SKM-1 (cell line): ENCODE results near the gene MAD2L1BP.

ENCODE experiments used
- DNase-seq: peaks from one replicate; lab custom pipeline; 2025; ENCODE audit not compliant: unreplicated experiment; lab: John Stamatoyannopoulos, UW

The MAD2L1BP gene

GRCh38 chr6:43680308-43681200 is 44.9 kb downstream of the MAD2L1BP start:
- DNase-seq = no peak

- DNase-seq = no peak
These were observed 45.7 kb downstream of the MAD2L1BP start for GRCh38 chr6:43681303-43681702.

DNA sequence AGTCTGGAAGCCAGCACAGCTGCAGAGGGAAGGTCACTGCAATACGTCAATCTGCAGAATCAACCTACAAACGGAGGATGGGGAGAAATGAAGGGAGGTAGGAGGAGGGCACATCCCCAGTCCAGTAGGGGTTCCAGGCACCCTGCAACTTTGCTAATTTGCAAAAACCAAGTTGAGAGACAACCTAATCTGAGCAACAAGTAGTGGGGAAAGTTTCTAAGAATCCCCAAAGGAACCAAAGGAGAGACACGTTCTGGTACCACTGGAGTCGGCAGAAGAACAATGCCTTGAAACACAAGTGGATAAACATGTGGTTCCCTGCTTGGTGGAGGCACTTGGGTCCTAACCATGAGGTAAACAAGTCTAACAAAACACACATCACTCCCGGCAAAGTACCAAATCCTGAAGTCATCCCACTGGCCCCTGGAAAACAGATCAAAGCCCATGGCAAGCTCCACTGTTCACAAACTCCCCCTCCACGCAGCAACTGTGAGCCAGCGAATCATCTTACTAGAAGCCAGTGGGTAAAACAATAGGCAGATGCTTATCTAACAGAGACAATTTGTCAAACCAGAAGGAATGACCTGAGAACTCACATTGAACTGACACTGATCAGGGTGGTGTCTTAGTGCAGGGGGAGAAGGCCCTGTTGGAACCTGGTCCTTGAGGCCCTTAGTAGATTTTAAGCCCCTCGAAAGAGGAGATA is 47.2 kb downstream of the MAD2L1BP start:
- no peak for DNase-seq

DNA sequence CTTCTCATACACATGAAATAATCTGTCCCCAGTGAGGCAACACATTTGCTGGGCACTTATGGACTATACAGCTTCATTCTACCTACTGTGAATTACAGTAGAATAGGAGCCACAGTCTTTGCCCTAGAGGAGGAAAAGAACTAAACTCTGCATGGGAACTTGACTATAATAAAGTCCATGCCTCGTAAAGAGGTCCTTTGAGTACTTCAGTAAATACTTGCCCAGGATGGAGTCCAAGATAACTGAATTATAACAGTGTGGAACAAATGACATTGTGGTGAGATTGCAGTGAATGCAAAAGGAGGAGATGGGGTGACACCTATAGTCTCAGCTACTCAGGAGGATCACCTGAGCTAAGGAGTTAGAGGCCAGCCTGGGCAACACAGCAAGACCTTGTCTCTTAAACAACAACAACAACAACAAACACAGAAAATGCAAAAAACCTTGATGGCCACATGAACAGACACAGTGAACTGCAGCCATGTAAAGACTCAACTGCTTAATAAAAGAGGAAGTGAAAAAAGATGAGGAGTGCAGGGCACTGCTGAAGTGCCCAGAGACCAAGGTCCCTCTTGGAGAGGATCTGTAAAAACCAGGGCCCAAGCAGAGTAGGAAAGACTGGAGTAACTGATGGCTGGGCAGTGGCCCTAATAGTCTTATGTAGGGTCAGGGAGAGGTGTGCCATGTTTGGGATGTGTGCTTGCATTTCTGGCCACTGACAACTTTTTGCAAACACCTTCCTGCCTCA is 48.2 kb downstream of the MAD2L1BP start:
- no peak for DNase-seq

DNA sequence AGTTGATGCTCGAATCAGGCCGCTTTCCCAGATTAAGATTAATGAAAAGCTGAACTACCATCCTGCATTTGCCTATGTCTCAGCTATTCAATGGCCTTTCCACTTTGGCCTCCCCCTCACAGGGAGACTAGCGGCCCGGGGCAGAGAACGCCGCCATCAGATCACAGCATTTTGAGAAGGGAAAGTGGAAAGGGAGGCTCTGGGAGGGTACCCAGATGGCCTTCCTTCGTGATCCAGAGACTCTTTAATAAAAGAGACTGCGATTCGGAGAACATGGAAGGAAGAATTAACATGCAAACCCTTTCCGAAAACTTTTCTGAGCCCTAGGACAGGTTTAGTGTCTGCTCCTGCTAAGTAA is 51.4 kb downstream of the MAD2L1BP start:
- DNase-seq = no peak

GRCh38 chr6:43687437-43688347 is 52.1 kb downstream of the MAD2L1BP start, which contains the start of gene MRPS18A:
Gene MRPS18A (minus strand): TSS chr6:43687791. CDS start chr6:43687779, 12 bp downstream.
- peak; percentile 60 for DNase-seq

DNA sequence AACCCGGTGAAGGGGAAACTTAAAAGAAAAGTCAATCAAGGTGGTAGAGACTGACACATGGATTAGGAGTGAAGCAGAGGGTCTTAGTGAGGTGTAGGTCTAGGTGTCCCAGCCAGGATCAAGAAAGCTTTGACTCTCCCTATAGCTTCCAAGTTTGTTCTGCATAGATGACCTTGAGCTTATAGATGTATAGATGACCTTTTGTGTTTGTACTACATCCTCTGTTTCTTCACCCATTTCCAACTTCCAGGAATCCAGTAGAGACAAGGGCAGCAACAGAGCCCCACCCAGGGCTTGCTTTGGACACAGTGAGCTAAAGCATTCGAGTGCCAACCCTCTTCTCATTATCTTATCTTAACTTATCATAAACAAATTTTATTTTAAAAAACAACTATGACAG is 53.8 kb downstream of the MAD2L1BP start:
- DNase-seq = no peak
